M059J (cell line): Measurements from ENCODE around the gene HS6ST1. TPM values are rescaled to one million over a fixed set of nuclear protein-coding genes. Genes with fewer than 3 reads are reported as not detected.

Experiments used
- DNase-seq: peaks from one replicate; pipeline ENCODE4 v3.0.0-alpha.2; 2012; ENCODE audit warnings: low read depth
- total RNA-seq: library from RNA; depleted of rRNA; stranded (reverse); fragments of >200 nt; shearing (Covaris generic); gene quantifications from 2 replicates; pipeline ENCODE4 v1.2.3, GENCODE V29; 2014; rRNA removed

The HS6ST1 gene
- total RNA-seq, 1 experiment from 2014 or later: 17.6 TPM

GRCh38 chr2:128237911-128238697 lies 80.6 kb downstream of the HS6ST1 start:
- no peak for DNase-seq

- DNase-seq: peak; percentile 20
Measured at GRCh38 chr2:128237081-128237534, 81.6 kb downstream of the HS6ST1 start.

- peak; percentile 68 for DNase-seq
Measured at GRCh38 chr2:128236491-128237035, 82.1 kb downstream of the HS6ST1 start.

- DNase-seq: no peak
Measured at GRCh38 chr2:128235581-128235980, 83.1 kb downstream of the HS6ST1 start.

GRCh38 chr2:128234613-128235012 lies 84.1 kb downstream of the HS6ST1 start:
- DNase-seq: no peak

- no peak for DNase-seq
Measured at GRCh38 chr2:128233790-128234395, 84.8 kb downstream of the HS6ST1 start.

- DNase-seq: peak; percentile 66
Measured at GRCh38 chr2:128232965-128233789, 85.5 kb downstream of the HS6ST1 start.

GRCh38 chr2:128228894-128229293 lies 89.8 kb downstream of the HS6ST1 start:
- peak; percentile 27 for DNase-seq

GRCh38 chr2:128227862-128228261 lies 90.8 kb downstream of the HS6ST1 start:
- DNase-seq: no peak

- no peak for DNase-seq
Measured at GRCh38 chr2:128219891-128220290, 98.8 kb downstream of the HS6ST1 start.

- DNase-seq: peak; percentile 33
Measured at GRCh38 chr2:128217671-128218070, 101.0 kb downstream of the HS6ST1 start.

GRCh38 chr2:128215897-128216642 lies 102.6 kb downstream of the HS6ST1 start:
- DNase-seq: peak; percentile 42

Other genes with a start within 250 kb of the HS6ST1 start
- 33.0 and 61.2 TPM in 2 replicates for gene UGGT1, start 227.7 kb downstream of the HS6ST1 start, total RNA-seq